ENCODE results near the gene USP27X.

Gene USP27X

GRCh38 chrX:49925176-49925575 is 45.9 kb downstream of the USP27X start:
- Histone ChIP-seq H3K27me3 (ENCODE audit: insufficient read depth, low read length, poor library complexity) (no peaks in the 10 kb centered on the region), H3K4me3 (ENCODE audit: low read depth in 1 of 2, low read length in 2 of 2) (no peak overlapping the region), H4K20me1 (ENCODE audit: insufficient read depth, low read length) (no peaks in the 10 kb centered on the region), H3K9me3 (ENCODE audit: insufficient read depth, low read length, severe bottlenecking) (no peaks in the 10 kb centered on the region), H3K9ac (ENCODE audit: low read depth, low read length) (no peak overlapping the region), H3K4me2 (ENCODE audit: insufficient read depth, low read length) (no peak overlapping the region), H3K79me2 (ENCODE audit: insufficient read depth, low read length) (no peaks in the 10 kb centered on the region), H3K36me3 (ENCODE audit: insufficient read depth, low read length) (no peaks in the 10 kb centered on the region), H2AFZ (ENCODE audit: low read depth, low read length) (no peak overlapping the region), H3K27ac (ENCODE audit: low read length) (no peak overlapping the region), H3K4me1 (ENCODE audit: insufficient read depth, low read length) (no peaks in the 10 kb centered on the region)
- TF ChIP-seq, protein P1, sequence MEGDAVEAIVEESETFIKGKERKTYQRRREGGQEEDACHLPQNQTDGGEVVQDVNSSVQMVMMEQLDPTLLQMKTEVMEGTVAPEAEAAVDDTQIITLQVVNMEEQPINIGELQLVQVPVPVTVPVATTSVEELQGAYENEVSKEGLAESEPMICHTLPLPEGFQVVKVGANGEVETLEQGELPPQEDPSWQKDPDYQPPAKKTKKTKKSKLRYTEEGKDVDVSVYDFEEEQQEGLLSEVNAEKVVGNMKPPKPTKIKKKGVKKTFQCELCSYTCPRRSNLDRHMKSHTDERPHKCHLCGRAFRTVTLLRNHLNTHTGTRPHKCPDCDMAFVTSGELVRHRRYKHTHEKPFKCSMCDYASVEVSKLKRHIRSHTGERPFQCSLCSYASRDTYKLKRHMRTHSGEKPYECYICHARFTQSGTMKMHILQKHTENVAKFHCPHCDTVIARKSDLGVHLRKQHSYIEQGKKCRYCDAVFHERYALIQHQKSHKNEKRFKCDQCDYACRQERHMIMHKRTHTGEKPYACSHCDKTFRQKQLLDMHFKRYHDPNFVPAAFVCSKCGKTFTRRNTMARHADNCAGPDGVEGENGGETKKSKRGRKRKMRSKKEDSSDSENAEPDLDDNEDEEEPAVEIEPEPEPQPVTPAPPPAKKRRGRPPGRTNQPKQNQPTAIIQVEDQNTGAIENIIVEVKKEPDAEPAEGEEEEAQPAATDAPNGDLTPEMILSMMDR (IDR thresholded peaks at IDR 0.05; ENCODE audit: borderline replicate concordance, extremely low read depth, low read length, poor library complexity, severe bottlenecking): no peak
- TF ChIP-seq EZH2 (IDR thresholded peaks at IDR 0.05; ENCODE audit: borderline replicate concordance, low read depth, low read length, severe bottlenecking): no peak
- no peak for ATAC-seq (ENCODE audit: insufficient read depth, low read depth)
- DNase-seq: no peak

GRCh38 chrX:49930039-49930438 is 50.8 kb downstream of the USP27X start:
- H3K9ac ChIP-seq (ENCODE audit: low read depth, low read length): no peak overlapping the region
- H3K27ac ChIP-seq (ENCODE audit: low read length): no peak overlapping the region
- H3K4me1 ChIP-seq (ENCODE audit: insufficient read depth, low read length): no peaks in the 10 kb centered on the region
- H2AFZ ChIP-seq (ENCODE audit: low read depth, low read length): no peak overlapping the region
- no peak for ATAC-seq (ENCODE audit: insufficient read depth, low read depth)
- TF ChIP-seq EZH2 (IDR thresholded peaks at IDR 0.05; ENCODE audit: borderline replicate concordance, low read depth, low read length, severe bottlenecking): no peak
- TF ChIP-seq, protein P1 (IDR thresholded peaks at IDR 0.05; ENCODE audit: borderline replicate concordance, extremely low read depth, low read length, poor library complexity, severe bottlenecking): no peak
- H3K36me3 ChIP-seq (ENCODE audit: insufficient read depth, low read length): no peaks in the 10 kb centered on the region
- DNase-seq: no peak
- H3K9me3 ChIP-seq (ENCODE audit: insufficient read depth, low read length, severe bottlenecking): no peaks in the 10 kb centered on the region
- H3K4me2 ChIP-seq (ENCODE audit: insufficient read depth, low read length): no peak overlapping the region
- H3K79me2 ChIP-seq (ENCODE audit: insufficient read depth, low read length): no peaks in the 10 kb centered on the region
- no peaks in the 10 kb centered on the region for H4K20me1 ChIP-seq (ENCODE audit: insufficient read depth, low read length)
- no peak overlapping the region for H3K4me3 ChIP-seq (ENCODE audit: low read depth in 1 of 2, low read length in 2 of 2)
- H3K27me3 ChIP-seq (ENCODE audit: insufficient read depth, low read length, poor library complexity): no peaks in the 10 kb centered on the region

All from DND-41 (cell line).